NCI-H2081 treated with DMSO at 0.1 percent for 48 hours (cell line): ENCODE results near the gene PPP1R9B.

ENCODE experiments used
- DNase-seq: peaks from one replicate; lab custom pipeline; 2025; lab: John Stamatoyannopoulos, UW

PPP1R9B gene, protein sequence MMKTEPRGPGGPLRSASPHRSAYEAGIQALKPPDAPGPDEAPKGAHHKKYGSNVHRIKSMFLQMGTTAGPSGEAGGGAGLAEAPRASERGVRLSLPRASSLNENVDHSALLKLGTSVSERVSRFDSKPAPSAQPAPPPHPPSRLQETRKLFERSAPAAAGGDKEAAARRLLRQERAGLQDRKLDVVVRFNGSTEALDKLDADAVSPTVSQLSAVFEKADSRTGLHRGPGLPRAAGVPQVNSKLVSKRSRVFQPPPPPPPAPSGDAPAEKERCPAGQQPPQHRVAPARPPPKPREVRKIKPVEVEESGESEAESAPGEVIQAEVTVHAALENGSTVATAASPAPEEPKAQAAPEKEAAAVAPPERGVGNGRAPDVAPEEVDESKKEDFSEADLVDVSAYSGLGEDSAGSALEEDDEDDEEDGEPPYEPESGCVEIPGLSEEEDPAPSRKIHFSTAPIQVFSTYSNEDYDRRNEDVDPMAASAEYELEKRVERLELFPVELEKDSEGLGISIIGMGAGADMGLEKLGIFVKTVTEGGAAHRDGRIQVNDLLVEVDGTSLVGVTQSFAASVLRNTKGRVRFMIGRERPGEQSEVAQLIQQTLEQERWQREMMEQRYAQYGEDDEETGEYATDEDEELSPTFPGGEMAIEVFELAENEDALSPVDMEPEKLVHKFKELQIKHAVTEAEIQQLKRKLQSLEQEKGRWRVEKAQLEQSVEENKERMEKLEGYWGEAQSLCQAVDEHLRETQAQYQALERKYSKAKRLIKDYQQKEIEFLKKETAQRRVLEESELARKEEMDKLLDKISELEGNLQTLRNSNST

DNA sequence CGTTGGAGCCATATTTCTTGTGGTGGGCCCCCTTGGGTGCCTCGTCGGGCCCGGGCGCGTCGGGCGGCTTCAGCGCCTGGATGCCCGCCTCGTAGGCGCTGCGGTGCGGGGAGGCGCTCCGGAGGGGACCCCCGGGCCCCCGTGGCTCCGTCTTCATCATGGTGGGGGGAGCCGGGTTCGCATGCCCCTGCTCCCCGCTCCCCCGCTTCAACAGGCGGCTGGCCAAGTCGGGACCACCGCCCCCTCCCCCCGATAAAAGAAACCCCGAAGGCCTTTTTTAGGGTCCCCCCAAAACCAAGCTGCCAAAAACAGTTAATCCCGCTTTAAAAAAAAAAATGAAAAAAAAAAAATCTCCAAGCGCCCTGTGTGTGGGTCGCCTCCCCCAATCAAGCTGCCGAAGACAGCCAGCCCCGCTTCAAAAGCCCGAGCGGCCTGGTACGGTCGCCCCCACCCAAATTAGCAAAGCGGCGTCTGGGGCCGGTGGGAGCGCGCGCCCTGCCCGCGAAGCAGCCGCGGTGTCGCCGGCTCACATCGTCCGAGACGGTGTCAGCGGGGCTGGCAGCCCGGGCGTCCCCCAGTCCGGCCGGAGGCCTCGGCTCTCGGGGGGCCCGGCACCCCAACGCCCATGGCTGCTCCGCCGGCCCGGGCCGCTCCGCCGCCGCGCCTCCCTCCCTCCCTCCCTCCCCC is at the start of gene PPP1R9B:
Gene PPP1R9B (minus strand): TSS at position 324 of the 687 bp plus-strand sequence. CDS start 164 bp downstream, at position 160.
- DNase-seq: no peak

DNA sequence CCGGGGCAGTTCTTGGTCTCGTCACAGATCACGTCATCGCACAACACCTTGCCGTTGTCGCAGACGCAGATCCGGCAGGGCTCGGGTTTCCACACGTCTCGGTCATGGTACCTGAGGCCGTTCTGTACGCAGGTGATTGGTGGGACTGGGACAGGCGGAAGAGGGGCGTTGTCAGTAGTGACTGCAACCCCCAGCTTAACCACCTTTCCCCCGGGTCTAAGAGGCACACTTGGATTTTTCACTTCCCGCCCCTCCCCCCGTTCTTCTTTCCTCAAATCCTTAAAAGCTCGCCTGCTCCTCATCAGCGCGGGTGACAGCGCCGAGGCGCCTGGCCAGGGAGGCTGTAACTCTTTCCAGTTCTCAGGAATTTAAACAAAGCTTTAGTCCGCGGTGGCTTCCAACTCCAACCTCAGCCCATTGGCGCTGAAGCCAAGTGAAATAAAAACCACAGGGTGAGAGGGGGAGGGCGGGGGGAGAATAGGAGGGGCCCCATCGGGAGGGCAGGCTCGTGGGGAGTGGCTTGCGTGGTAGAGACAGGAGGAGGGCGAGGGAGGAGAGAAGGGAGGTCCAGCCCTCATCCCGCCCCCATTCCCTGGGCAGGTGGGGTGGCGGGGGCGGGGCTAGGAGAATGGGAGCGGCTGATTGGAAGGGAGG is 49.5 kb upstream of the PPP1R9B start:
- no peak for DNase-seq

DNA sequence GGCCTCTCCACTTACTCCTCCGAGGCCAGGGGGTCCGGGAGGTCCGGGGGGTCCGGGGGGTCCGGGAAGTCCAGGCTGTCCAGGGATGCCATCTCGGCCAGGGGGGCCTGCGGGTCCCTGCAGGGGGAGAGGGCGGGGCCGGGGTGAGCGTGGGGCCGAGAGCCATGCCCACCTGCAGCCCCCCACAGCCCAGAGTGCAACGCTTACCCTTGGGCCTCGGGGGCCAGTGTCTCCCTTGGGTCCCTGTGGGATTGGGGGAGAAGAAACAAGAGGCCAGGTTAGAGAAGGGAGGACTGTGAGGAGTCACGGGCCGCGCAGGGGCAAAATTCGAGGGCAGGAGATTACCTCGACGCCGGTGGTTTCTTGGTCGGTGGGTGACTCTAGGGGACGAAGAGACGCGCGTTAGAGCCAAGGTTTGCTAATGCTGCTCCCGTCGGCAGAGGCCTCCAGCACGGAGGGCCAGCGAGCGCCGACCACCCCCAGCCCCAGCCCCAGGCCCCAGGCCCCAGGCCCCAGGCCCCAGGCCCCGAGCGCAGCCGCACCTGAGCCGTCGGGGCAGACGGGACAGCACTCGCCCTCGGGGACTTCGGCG is 48.8 kb upstream of the PPP1R9B start:
- DNase-seq: no peak

GRCh38 chr17:50198026-50198669 is 47.7 kb upstream of the PPP1R9B start:
- DNase-seq: no peak

DNA sequence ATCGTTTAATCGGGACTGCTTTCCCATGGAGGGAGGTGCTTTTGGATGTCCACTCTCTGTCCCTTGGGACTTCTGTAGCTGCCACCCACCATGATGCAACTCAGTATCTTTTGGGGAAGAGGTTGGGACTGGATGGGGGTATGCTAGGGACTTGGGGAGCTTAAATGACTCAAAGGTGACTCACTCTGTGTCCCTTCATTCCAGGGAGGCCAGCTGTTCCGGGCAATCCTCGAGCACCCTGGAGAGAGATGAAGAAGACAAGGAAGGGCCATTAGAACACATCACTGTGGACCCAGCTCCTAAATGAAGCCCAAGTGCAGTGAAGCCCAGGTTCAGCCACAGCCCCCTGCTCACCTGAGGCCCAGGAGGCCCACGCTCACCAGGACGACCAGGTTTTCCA is 46.3 kb upstream of the PPP1R9B start:
- DNase-seq: no peak

DNA sequence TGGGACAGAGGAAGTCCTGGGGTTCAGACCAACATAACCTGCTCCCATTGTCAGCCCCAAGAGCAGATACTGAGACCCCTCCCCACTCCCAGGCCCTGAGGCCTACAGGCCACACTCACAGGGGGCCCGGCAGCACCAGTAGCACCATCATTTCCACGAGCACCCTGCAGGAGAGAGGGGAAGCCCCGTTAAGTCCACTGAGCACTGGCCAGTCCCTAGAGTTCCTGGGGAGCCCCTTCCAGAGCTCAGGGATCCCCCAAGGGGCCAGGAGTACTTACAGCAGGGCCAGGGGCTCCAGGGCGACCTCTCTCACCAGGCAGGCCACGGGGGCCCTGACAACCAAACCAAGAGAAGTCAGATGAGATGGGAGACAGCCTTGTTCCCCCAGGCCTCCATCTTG is 45.6 kb upstream of the PPP1R9B start:
- DNase-seq: no peak

- DNase-seq: no peak
Observed at GRCh38 chr17:50194934-50195865, 44.7 kb upstream of the PPP1R9B start.

DNA sequence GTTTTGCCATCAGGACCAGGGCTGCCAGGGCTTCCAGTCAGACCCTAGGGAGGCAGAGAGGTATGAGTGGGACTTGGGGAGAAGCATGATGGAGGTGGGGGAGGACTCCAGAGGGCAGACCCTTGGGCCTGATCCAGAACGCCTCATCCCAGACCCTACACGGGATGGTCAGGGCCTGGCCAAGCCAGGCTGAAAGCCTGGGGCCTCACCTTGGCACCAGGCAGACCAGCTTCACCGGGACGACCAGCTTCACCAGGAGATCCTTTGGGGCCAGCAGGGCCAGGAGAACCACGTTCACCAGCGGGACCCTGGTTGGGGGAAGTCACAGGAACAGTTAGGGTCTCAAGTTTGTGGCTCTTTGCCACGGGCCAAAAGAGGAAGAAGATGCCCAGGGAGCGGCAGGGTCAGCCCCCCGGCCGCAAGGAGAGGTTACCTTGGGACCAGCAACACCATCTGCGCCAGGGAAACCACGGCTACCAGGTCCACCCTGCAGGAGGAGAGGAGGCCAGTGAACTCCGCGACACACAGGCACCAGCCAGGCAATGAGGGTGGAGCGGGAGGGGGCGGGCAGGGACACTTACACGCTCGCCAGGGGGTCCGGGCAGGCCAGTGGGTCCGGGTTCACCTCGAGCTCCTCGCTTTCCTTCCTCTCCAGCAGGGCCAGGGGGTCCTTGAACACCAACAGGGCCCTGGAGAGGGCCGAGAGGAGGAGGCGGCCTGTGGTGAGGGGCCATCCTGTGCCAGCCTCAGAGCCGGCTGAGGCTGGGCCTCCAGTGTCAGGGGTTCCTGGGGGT is 43.9 kb upstream of the PPP1R9B start:
- no peak for DNase-seq

GRCh38 chr17:50192618-50193291 is 42.3 kb upstream of the PPP1R9B start:
- no peak for DNase-seq

GRCh38 chr17:50192144-50192617 is 41.7 kb upstream of the PPP1R9B start:
- DNase-seq: no peak

- no peak for DNase-seq
Observed at GRCh38 chr17:50191359-50192143, 41.1 kb upstream of the PPP1R9B start.

GRCh38 chr17:50190603-50191358 is 40.3 kb upstream of the PPP1R9B start:
- no peak for DNase-seq

DNA sequence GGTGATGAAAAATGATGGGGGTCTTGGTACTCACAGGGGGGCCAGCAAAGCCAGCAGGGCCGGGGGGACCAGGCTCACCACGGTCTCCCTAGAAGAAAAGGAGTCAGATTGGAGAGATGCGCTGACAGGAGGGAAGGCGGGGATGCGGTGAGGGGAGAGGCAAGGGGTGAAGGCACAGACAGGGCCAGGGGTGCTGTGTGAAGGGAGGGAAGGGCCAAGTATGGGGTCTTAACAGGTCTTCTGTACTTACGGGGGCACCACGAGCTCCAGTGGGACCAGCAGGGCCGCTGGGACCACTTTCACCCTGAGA is 39.8 kb upstream of the PPP1R9B start:
- no peak for DNase-seq

GRCh38 chr17:50189550-50190292 is 39.2 kb upstream of the PPP1R9B start:
- DNase-seq: no peak

DNA sequence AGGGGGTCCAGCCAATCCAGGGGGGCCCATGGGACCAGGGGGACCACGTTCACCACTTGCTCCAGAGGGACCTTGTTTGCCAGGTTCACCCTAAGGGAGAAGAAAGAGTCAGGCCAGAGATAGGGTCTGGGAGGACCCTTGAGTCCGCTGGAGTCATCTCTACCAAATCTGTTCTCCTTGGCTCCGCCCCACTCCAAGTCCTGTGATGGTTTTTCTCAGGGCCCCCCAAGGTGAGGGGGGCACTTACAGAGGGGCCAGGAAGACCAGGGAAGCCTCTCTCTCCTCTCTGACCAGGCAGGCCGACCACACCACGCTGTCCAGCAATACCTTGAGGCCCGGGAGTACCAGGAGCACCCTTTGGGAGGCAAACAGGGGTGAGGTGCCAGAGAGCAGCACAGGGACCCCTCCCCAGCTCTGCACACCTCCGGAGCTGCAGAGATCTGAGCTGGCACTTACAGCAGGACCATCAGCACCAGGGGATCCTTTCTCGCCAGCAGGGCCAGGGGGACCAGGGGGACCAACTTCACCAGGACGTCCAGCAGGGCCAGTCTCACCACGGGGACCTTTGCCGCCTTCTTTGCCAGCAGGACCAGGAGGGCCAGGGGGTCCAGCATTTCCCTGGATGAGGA is 38.6 kb upstream of the PPP1R9B start:
- DNase-seq: no peak

- DNase-seq: no peak
Observed at GRCh38 chr17:50188531-50188920, 38.0 kb upstream of the PPP1R9B start.
